GM13977 (cell line): ENCODE data around the gene PISD.

ENCODE experiments used
- DNase-seq: peaks from one replicate; pipeline ENCODE4 v3.0.0; 2012; ENCODE audit warnings: low spot score
- in situ Hi-C: fragments of 300-500 bp; cut with MboI; formaldehyde crosslinking; loops from one replicate; pipeline ENCODE4 v1.12.0; 2022; ENCODE audit warnings: low sequenced_read_pairs, low pct_unique_long_range_greater_than_20kb, mixed read lengths, inconsistent platforms; ENCODE audit not compliant: unreplicated experiment
- TF ChIP-seq, protein P1 (sequence below): IDR thresholded peaks from 2 replicates; pipeline ENCODE4 v1.5.1; 2012; ENCODE audit warnings: mild to moderate bottlenecking, control low read depth; ENCODE audit not compliant: insufficient read depth; ENCODE audit errors: extremely low read depth, missing control alignments

PISD gene

DNA sequence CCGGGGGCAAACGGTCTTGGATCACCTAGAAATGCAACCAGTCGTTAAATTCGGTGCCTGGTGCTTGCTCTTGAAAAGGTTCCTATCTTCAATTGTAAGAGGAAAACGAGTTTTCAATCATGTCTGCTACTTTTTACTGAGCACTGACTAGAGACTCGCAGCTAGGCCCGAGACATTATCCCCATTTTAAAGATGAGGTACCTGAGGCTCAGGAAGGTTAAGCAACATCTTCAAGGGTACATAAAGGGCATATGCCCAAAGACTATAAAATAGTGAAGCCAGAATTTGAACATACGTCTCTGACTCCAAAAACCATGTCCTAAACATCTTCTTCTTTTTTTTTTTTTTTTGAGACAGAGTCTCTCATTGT lies 638 bp upstream of the PISD start:
- TF ChIP-seq, protein P1, sequence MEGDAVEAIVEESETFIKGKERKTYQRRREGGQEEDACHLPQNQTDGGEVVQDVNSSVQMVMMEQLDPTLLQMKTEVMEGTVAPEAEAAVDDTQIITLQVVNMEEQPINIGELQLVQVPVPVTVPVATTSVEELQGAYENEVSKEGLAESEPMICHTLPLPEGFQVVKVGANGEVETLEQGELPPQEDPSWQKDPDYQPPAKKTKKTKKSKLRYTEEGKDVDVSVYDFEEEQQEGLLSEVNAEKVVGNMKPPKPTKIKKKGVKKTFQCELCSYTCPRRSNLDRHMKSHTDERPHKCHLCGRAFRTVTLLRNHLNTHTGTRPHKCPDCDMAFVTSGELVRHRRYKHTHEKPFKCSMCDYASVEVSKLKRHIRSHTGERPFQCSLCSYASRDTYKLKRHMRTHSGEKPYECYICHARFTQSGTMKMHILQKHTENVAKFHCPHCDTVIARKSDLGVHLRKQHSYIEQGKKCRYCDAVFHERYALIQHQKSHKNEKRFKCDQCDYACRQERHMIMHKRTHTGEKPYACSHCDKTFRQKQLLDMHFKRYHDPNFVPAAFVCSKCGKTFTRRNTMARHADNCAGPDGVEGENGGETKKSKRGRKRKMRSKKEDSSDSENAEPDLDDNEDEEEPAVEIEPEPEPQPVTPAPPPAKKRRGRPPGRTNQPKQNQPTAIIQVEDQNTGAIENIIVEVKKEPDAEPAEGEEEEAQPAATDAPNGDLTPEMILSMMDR, result no peak
- no peak for DNase-seq
- in situ Hi-C loops, result loop anchor here (10.0 kb wide), 1 partner anchor 282 kb away; the partner anchor contains the start of gene YWHAH

DNA sequence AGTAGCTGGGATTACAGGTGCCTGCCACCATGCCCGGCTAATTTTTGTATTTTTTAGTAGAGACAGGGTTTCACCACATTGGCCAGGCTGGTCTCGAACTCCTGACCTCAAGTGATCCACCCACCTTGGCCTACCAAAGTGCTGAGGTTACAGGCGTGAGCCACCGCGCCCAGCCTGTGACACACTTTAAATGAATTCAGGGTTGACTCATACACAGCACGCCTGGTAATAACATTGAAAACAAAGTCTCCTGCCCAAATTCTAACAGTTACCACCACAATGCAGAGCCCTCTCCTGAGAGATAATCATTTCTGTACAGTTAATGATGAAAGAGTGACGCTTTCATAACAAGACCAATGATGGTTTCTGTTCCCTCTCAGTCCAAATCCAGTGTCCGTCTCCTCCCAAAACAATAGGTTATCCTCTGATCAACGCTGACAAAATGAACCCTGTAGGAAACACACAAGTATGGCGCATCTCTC lies 1.1 kb downstream of the PISD start:
- DNase-seq, result peak; percentile 35
- in situ Hi-C loops, result loop anchor here (10.0 kb wide), 1 partner anchor 284 kb away; the partner anchor contains the start of gene YWHAH

DNA sequence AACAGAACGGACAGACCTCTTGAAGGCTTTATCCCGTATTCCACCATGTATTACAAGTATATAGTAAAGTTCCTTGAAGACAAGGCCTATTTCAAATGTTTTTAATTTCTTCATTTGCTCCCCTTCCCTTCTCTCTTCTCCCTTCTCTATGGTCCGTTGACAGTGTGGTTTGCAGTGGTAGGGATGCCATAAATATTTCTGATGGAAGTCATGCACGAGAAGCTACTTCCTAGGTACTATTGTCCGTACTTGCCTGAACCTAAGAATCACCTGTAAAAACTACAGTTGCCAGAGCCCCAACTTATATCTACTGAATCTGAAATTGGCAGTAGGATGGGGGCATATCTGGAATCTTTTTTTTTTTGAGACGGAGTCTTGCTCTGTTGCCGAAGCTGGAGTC lies 2.8 kb downstream of the PISD start:
- DNase-seq, result no peak
- TF ChIP-seq, protein P1, result no peak
- in situ Hi-C loops, result no loop called here

DNA sequence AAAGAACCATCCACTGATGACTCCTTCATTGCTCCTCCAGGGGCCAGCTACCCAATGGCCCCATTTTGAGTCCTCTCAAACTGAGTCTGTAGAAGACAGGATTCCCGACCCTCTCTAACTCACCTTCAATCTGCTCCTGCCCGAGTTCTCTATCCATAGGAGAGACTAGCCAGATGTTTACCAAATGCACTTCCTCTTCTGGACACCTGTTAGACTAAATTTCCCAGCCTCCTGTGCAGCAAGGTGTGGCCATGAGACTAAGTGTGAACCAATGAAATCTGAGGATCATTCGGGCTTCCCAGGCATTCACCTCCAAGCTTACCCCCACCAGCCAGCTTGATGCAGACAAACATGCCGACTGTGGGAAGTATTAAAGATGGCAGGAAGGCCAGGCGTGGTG lies 7.6 kb downstream of the PISD start:
- in situ Hi-C loops, result no loop called here
- TF ChIP-seq, protein P1, result no peak
- no peak for DNase-seq

DNA sequence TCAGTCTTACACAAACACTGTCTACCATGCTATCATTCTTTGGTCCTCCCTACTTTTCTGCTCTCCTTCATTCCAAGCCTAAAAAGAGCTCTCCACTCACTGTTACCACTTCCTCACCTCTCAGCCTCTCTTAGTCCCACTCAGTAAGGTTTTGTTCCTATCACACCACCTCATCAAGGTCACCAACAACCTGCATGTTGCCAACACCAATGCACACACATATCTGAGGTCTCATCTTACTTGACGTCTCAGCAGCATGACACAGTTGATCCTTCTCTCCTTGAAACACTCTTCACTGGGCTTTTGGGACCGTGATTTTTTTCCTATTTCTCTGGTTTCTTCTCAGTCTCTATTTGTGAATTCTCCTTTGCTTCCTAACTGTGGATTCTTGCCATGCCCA lies 8.1 kb downstream of the PISD start:
- TF ChIP-seq, protein P1, result no peak
- in situ Hi-C loops, result no loop called here
- no peak for DNase-seq

DNA sequence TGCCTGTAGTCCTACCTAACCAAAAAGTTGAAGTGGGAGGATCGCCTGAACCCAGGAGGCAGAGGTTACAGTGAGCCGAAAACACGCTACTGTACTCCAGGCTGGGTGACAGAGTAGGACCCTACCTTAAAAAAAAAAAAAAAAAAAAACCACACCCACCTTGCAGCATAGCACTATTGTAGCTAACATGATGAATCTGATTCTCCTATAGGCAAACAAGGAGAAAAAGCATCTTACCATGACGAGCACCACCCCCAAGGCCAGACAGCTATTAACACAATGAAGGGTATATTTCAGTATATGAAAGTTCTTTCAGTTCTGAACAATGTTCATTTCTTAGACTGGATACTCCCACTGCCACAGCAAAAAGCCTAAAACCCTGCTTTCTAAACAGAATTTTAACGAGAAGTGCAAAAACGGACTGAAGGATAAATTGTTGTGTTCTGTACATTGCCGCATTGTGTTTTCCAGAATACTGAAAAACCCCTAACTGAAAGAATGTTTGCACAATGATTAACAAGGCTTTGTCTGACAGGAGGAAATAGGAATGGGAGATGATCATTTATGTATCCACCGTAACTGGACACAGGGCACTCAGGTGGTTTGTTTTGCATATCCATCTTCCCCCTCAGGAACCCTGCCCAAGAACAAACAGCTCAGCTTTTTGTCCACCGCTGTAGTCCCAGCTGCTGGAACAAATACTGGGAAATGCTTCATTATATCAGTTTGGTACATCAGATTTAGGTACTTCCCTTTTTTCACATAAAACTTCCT lies 8.9 kb downstream of the PISD start:
- in situ Hi-C loops, result no loop called here
- no peak for DNase-seq
- TF ChIP-seq, protein P1, result no peak

DNA sequence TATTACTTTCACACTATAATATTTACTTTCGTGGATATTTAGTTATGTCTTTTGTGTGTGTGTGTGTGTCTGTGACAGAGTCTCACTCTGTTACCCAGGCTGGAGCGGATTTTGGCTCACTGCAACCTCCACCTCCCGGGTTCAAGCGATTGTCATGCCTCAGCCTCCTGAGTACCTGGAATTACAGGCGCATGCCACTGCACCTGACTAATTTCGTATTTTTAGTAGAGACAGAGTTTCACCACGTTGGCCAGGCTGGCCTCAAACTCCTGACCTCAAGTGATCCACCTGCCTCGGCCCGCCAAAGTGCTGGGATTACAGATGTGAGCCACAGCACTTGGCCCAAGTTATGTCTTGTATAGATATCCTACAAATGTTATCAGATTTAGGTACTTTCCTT lies 9.9 kb downstream of the PISD start:
- TF ChIP-seq, protein P1, result no peak
- no peak for DNase-seq
- in situ Hi-C loops, result no loop called here
